ENCODE results near the gene KCTD15. TPM values are rescaled to one million over a fixed set of nuclear protein-coding genes. Genes with fewer than 3 reads are reported as not detected.

Gene KCTD15
- total RNA-seq, 2 donors from 2014 or later, result 36.6 to 61.8 TPM

DNA sequence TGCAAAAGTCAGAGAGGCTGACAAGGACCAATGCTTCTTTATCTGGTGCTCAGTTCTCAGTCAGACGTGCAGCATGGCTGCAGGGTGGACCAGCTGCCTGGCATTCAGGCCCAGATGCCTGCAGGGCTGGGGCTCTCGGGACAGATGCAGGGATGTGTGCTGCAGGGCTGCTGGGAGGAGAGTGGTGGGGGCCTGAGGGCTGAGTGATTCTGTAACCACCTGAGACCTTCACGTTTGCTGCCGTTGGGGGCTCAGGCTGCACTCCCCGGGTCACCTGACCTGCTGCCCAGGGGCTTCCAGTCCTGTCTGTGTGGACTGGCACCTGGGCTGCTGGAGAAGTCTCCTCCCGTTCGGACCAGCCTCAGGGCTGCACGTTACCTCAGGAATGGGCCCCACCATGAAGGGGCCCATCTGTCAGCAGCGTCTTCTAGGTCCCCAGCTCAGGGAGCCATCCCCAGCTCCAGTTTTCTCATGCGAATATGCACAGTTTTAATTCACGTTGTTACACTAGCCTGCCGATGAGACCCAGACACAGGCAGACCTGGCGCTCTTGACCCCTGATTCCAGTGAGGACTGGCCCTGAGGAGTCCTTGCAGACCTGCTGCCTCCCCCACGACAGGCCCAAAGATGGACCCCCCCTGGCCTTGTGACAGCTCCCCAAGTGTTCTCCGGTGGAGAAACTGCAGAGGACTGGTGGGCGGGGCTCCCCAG, 16.9 kb downstream of the KCTD15 start:
- Histone ChIP-seq H3K27me3 (ENCODE audit: control insufficient read depth, insufficient read depth, low read length, poor library complexity, severe bottlenecking) (no peaks in the 10 kb centered on the region), H3K27ac (ENCODE audit: low read depth, low read length) (peak overlapping the region; percentile 86), H3K4me1 (ENCODE audit: control insufficient read depth, insufficient read depth, low read length) (no peaks in the 10 kb centered on the region), H3K4me3 (ENCODE audit: low read length) (no peak overlapping the region), H3K36me3 (ENCODE audit: control insufficient read depth, insufficient read depth, low read length) (peaks cover 43% of the 10 kb centered on the region), H3K9me3 (ENCODE audit: control insufficient read depth, low read length) (no peaks in the 10 kb centered on the region), H3K9ac (ENCODE audit: extremely low read depth, low read length, poor library complexity, severe bottlenecking) (no peak overlapping the region)
- Mint-ChIP-seq H3K36me3 (ENCODE audit: low read depth) (peaks cover 34% of the 10 kb centered on the region), H3K4me3 (no peak overlapping the region), H3K9me3 (no peaks in the 10 kb centered on the region), H3K27me3 (ENCODE audit: insufficient read depth) (peaks cover under 1% of the 10 kb centered on the region), H3K4me1 (no peaks in the 10 kb centered on the region), H3K27ac (no peak overlapping the region)
- WGBS, 2 experiments (ENCODE audit: insufficient coverage in 1 of 2, insufficient read length in 1 of 2), result 94 to 100% methylated on average over 6 to 16 of the region's 16 CpGs
- TF ChIP-seq, protein P1, sequence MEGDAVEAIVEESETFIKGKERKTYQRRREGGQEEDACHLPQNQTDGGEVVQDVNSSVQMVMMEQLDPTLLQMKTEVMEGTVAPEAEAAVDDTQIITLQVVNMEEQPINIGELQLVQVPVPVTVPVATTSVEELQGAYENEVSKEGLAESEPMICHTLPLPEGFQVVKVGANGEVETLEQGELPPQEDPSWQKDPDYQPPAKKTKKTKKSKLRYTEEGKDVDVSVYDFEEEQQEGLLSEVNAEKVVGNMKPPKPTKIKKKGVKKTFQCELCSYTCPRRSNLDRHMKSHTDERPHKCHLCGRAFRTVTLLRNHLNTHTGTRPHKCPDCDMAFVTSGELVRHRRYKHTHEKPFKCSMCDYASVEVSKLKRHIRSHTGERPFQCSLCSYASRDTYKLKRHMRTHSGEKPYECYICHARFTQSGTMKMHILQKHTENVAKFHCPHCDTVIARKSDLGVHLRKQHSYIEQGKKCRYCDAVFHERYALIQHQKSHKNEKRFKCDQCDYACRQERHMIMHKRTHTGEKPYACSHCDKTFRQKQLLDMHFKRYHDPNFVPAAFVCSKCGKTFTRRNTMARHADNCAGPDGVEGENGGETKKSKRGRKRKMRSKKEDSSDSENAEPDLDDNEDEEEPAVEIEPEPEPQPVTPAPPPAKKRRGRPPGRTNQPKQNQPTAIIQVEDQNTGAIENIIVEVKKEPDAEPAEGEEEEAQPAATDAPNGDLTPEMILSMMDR (conservative IDR thresholded peaks at IDR 0.05), result no peak
- DNase-seq, result peak; percentile 24

GRCh38 chr19:33814181-33815165, 17.8 kb downstream of the KCTD15 start:
- peaks cover 7% of the 10 kb centered on the region for H3K27me3 Mint-ChIP-seq (ENCODE audit: insufficient read depth)

More at GRCh38 chr19:33814181-33815165, 17.8 kb downstream of the KCTD15 start:
- Histone ChIP-seq H3K9ac (ENCODE audit: extremely low read depth, low read length, poor library complexity, severe bottlenecking) (no peak overlapping the region), H3K4me1 (ENCODE audit: control insufficient read depth, insufficient read depth, low read length) (no peaks in the 10 kb centered on the region), H3K9me3 (ENCODE audit: control insufficient read depth, low read length) (no peaks in the 10 kb centered on the region), H3K36me3 (ENCODE audit: control insufficient read depth, insufficient read depth, low read length) (peaks cover 39% of the 10 kb centered on the region), H3K27me3 (ENCODE audit: control insufficient read depth, insufficient read depth, low read length, poor library complexity, severe bottlenecking) (no peaks in the 10 kb centered on the region), H3K27ac (ENCODE audit: low read depth, low read length) (peak overlapping the region; percentile 86), H3K4me3 (ENCODE audit: low read length) (no peak overlapping the region)
- Mint-ChIP-seq H3K36me3 (ENCODE audit: low read depth) (peaks cover 29% of the 10 kb centered on the region), H3K4me3 (no peak overlapping the region), H3K27ac (no peak overlapping the region), H3K4me1 (no peaks in the 10 kb centered on the region), H3K9me3 (no peaks in the 10 kb centered on the region)
- TF ChIP-seq, protein P1 (conservative IDR thresholded peaks at IDR 0.05), result no peak
- peak; percentile 30 for DNase-seq
- 94 to 95% methylated on average over 13 to 21 of the region's 21 CpGs for WGBS, 2 experiments (ENCODE audit: insufficient coverage in 1 of 2, insufficient read length in 1 of 2)
